T-cell (primary cell): ENCODE data around the gene CAB39. TPM values are rescaled to one million over a fixed set of nuclear protein-coding genes. Genes with fewer than 3 reads are reported as not detected.

Experiments used
- ATAC-seq, 4 experiments: fragments of 200-7000 bp in 3 of 4; fragments of 150-1000 bp in 1 of 4; cut with Tn5 transposase; replicated peaks in 1 of 4; 1 replicate in 3 of 4; 2 replicates in 1 of 4; pipeline ENCODE4 v1.10.0; 2021; ENCODE audit warnings: moderate library complexity in 3 of 4, mild to moderate bottlenecking in 2 of 4, moderate number of reproducible peaks in 1 of 4
- CTCF ChIA-PET, 2 donors: fragments of 300-600 bp; sonication (Branson Sonifier 250); formaldehyde crosslinking; loops; one replicate each; lab custom pipeline; 2022; ENCODE audit warnings: antibody characterized with exemption in 2 of 2; lab: Charles Lee
- POLR2A ChIA-PET, 2 donors: fragments of 300-600 bp; sonication (Branson Sonifier 250); formaldehyde crosslinking; loops; one replicate each; lab custom pipeline; 2022; ENCODE audit warnings: antibody characterized with exemption in 2 of 2; lab: Charles Lee
- DNase-seq, 35 experiments: peaks; one replicate each; pipeline versions ENCODE4 v3.0.0 to v3.0.0-alpha.2; 2013 to 2023
- H3K27ac ChIP-seq: one replicate; pipeline ENCODE4 v1.5.1; 2013; ENCODE audit warnings: low read length
- H3K27me3 ChIP-seq, 2 experiments: replicated peaks in 1 of 2; 1 replicate in 1 of 2; 2 replicates in 1 of 2; pipeline versions ENCODE4 v1.6.1 to v1.7.0; 2013; ENCODE audit warnings: low read length in 1 of 2, mixed read lengths in 1 of 2; ENCODE audit not compliant: control insufficient read depth in 2 of 2, insufficient read depth in 2 of 2; ENCODE audit errors: extremely low read depth in 1 of 2
- H3K36me3 ChIP-seq, 2 donors: 1 replicate in 1 of 2; 2 replicates in 1 of 2; pipeline versions ENCODE4 v1.6.1 to v1.7.0; 2013; ENCODE audit warnings: low read length in 1 of 2; ENCODE audit not compliant: control insufficient read depth in 2 of 2, insufficient read depth in 1 of 2; ENCODE audit errors: extremely low read depth in 1 of 2
- H3K4me1 ChIP-seq, 2 experiments: 1 replicate in 1 of 2; 2 replicates in 1 of 2; pipeline versions ENCODE4 v1.6.1 to v1.7.0; 2013; ENCODE audit warnings: low read length in 2 of 2, mixed read lengths in 1 of 2; ENCODE audit not compliant: insufficient read depth in 2 of 2, control insufficient read depth in 1 of 2; ENCODE audit errors: extremely low read depth in 1 of 2
- H3K4me3 ChIP-seq, 2 donors: 1 replicate in 1 of 2; 2 replicates in 1 of 2; pipeline versions ENCODE4 v1.5.1 to v1.7.0; 2013; ENCODE audit warnings: mild to moderate bottlenecking in 2 of 2, low read length in 1 of 2, moderate library complexity in 1 of 2; ENCODE audit not compliant: control insufficient read depth in 1 of 2; ENCODE audit errors: extremely low read depth in 1 of 2
- H3K9me3 ChIP-seq: 2 replicates; pipeline ENCODE4 v1.7.0; 2013
- H3K27ac Mint-ChIP-seq, 2 donors: one replicate each; pipeline ENCODE4 v1.8.0; 2020 to 2021; ENCODE audit warnings: mild to moderate bottlenecking in 2 of 2, mixed read lengths in 2 of 2
- H3K27me3 Mint-ChIP-seq, 2 donors: one replicate each; pipeline ENCODE4 v1.8.0; 2021 to 2022; ENCODE audit warnings: mixed read lengths in 2 of 2
- H3K36me3 Mint-ChIP-seq: one replicate; pipeline ENCODE4 v1.8.0; 2021; ENCODE audit warnings: mixed read lengths
- H3K4me1 Mint-ChIP-seq, 3 donors: one replicate each; pipeline ENCODE4 v1.8.0; 2020 to 2022; ENCODE audit warnings: mixed read lengths in 3 of 3, mild to moderate bottlenecking in 1 of 3
- H3K4me3 Mint-ChIP-seq, 3 donors: one replicate each; pipeline ENCODE4 v1.8.0; 2020 to 2022; ENCODE audit warnings: mild to moderate bottlenecking in 3 of 3, mixed read lengths in 3 of 3, moderate library complexity in 3 of 3
- H3K9me3 Mint-ChIP-seq, 3 donors: one replicate each; pipeline ENCODE4 v1.8.0; 2020 to 2022; ENCODE audit warnings: mixed read lengths in 3 of 3
- WGBS: methylation state at CpG from one replicate; pipeline ENCODE4 v1.1.5; 2013; ENCODE audit warnings: missing lambda C conversion rate; ENCODE audit not compliant: insufficient coverage; 5-methylcytosine and 5-hydroxymethylcytosine counted together
- total RNA-seq, 35 experiments: library from RNA in 6 of 35; stranded (reverse) in 6 of 35; fragments of 120-200 nt in 1 of 35; gene quantifications; one replicate each; pipeline versions ENCODE4 v1.2.1 to v1.2.4 and lab custom pipeline; 2013 to 2026

CAB39 gene
- total RNA-seq, 5 donors from 2014 or later (not counting 1 experiment from before 2014, with no cell fraction given) = 91.7 to 102 (median 96.7) TPM

GRCh38 chr2:230821991-230822520 is 109.4 kb downstream of the CAB39 start:
- peaks cover 6 to 8% (median 7%) of the 10 kb centered on the region in 3 donors for H3K4me1 Mint-ChIP-seq
- H3K36me3 Mint-ChIP-seq = peaks cover 19% of the 10 kb centered on the region
- H3K27me3 Mint-ChIP-seq = peaks cover 11 to 20% of the 10 kb centered on the region in 2 donors
- Histone ChIP-seq H3K36me3 (peaks cover 2 to 39% of the 10 kb centered on the region in 2 donors), H3K27ac (no peak overlapping the region), H3K4me3 (no peak overlapping the region), H3K4me1 (peaks cover 0 to 8% of the 10 kb centered on the region in 2 experiments), H3K9me3 (no peaks in the 10 kb centered on the region), H3K27me3 (peaks cover 0 to 17% of the 10 kb centered on the region in 2 experiments)
- 93% methylated on average over 3 of the region's 13 CpGs for WGBS
- H3K27ac Mint-ChIP-seq = no peak overlapping the region
- CTCF ChIA-PET = interaction anchor here in 1 of 2 donors (0.5 to 1.1 kb wide), 3 partner anchors 8 to 42 kb away, joined by 3 to 6 read pairs (median 5); no protein-coding TSS in a partner anchor
- H3K9me3 Mint-ChIP-seq = no peaks in the 10 kb centered on the region
- no peak overlapping the region for H3K4me3 Mint-ChIP-seq
- POLR2A ChIA-PET = interaction anchor here in 1 of 2 donors (0.7 kb wide), 1 partner anchor 1143 kb away, joined by 3 read pairs; no protein-coding TSS in a partner anchor
- ATAC-seq (no peak), DNase-seq (no peak)

DNA sequence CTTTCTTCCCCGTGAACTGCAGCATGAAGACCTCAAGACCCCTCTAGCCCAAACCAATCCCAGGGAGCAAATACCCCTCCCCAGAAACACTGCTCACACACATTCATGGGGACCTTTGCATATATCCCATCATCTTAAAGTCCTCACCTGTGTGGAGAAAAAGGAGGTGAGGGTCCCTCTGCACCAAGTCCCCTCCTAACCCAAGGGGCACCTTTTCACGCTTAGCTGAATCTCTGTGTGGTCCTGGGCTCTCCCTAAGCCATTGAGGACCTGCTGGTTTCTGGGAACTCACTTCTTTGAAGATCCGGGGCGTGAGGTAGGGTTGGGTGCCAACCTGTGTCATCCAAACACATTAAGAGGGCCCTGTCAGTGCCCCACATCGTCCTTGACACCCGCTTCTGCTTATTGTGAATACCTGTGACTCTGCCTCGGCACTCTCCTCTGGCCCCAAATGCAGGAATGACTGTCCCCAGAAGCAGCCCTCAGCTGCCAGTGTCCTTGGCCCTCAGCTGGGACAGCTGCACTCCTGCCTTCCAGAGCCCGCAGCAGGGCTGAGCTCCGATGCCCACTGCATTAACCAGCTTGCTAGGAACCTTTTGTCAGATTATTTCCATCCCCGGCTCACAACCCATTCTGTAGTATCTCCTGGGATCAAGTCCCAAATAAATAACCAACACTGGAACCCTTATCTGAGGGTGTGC is 110.8 kb downstream of the CAB39 start:
- H3K27ac ChIP-seq = no peak overlapping the region
- Mint-ChIP-seq H3K27ac (no peak overlapping the region), H3K36me3 (peaks cover 12% of the 10 kb centered on the region), H3K4me3 (no peak overlapping the region), H3K9me3 (no peaks in the 10 kb centered on the region), H3K27me3 (peaks cover 17 to 28% of the 10 kb centered on the region in 2 donors), H3K4me1 (peaks cover 6 to 9% (median 8%) of the 10 kb centered on the region in 3 donors)
- ChIA-PET POLR2A (no interaction called here), CTCF (interaction anchor here (0.5 to 2.2 kb wide), 9 partner anchors 9 to 308 kb away, joined by 3 to 26 read pairs (median 4); partner anchors contain the start of gene PSMD1 (in 1 of the 2))
- DNase-seq = no peak
- WGBS = 86% methylated on average over 9 of the region's 10 CpGs
- H3K27me3 ChIP-seq = peaks cover 0 to 26% of the 10 kb centered on the region in 2 experiments
- H3K4me3 ChIP-seq = no peak overlapping the region
- H3K36me3 ChIP-seq = peaks cover 2 to 25% of the 10 kb centered on the region in 2 donors
- no peak for ATAC-seq
- peaks cover 0 to 16% of the 10 kb centered on the region in 2 experiments for H3K4me1 ChIP-seq
- no peaks in the 10 kb centered on the region for H3K9me3 ChIP-seq

DNA sequence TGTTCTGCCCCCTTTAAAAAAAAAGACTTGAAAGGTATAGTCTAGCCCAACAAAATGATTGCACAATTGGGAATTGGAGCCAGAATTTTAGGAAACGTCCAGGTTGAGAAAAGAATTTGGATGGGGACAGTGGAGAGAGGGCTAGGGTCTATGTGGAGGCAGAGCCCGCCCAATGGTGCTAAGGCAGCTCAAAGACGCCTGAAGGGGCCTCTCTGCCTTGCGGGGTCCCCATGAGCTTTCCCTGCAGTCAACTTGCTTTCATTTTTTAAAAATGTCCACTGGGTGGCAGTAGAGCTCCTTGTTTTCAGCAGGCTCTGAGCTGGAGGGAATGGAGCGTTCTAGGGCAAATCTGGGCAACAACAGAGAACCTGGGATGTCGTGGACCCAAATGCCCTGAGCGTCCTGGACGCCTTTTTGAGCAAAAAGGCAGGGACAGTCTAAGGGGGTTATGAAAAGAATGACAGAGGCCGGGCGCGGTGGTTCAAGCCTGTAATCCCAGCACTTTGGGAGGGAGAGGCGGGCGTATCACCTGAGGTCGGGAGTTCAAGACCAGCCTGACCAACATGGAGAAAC is 111.8 kb downstream of the CAB39 start:
- POLR2A ChIA-PET = interaction anchor here in 1 of 2 donors (0.7 to 1.0 kb wide), 2 partner anchors 12 to 44 kb away, joined by 3 read pairs; no protein-coding TSS in a partner anchor

DNA sequence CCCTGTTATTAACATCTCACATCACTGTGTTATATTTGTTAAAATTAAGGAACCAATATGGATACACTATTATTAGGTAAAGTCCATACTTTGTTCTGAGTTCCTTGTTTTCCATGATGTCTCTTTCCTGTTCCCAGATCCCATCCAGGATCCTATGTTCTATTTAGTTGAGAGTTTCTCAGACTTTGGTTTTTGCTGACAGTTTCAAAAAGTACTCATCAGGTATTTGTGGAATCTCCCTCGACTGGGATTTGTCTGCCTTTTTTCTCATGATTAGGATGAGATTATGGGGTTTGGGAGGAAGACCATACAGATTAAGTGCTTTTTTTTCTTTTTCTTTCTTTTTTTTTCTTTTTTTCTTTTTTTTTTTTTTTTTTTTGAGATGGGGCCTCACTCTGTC is 112.7 kb downstream of the CAB39 start:
- no peak overlapping the region for H3K4me3 ChIP-seq
- H3K27me3 ChIP-seq = peaks cover 0 to 44% of the 10 kb centered on the region in 2 experiments
- no peaks in the 10 kb centered on the region for H3K9me3 Mint-ChIP-seq
- no peak overlapping the region for H3K4me3 Mint-ChIP-seq
- H3K4me1 ChIP-seq = peaks cover 0 to 21% of the 10 kb centered on the region in 2 experiments
- H3K9me3 ChIP-seq = no peaks in the 10 kb centered on the region
- CTCF ChIA-PET = interaction anchor here (0.6 to 1.3 kb wide), 3 partner anchors 158 to 633 kb away, joined by 3 to 8 read pairs (median 4); no protein-coding TSS in a partner anchor
- no peak overlapping the region for H3K27ac Mint-ChIP-seq
- POLR2A ChIA-PET = no interaction called here
- H3K36me3 ChIP-seq = peaks cover 2 to 10% of the 10 kb centered on the region in 2 donors
- no CpG with 5 or more reads among the region's 1 CpG for WGBS
- ATAC-seq (no peak), DNase-seq (no peak)
- H3K36me3 Mint-ChIP-seq = no peaks in the 10 kb centered on the region
- no peak overlapping the region for H3K27ac ChIP-seq
- peaks cover 6 to 13% (median 6%) of the 10 kb centered on the region in 3 donors for H3K4me1 Mint-ChIP-seq
- peaks cover 27 to 38% of the 10 kb centered on the region in 2 donors for H3K27me3 Mint-ChIP-seq

More for the DNA sequence above, 111.8 kb downstream of the CAB39 start:
- Mint-ChIP-seq H3K4me1 (peaks cover 6 to 13% (median 6%) of the 10 kb centered on the region in 3 donors), H3K9me3 (no peaks in the 10 kb centered on the region), H3K36me3 (peaks cover 4% of the 10 kb centered on the region), H3K4me3 (peak overlapping the region in 2 of 3 donors; percentile 16 to 25), H3K27me3 (peaks cover 24 to 34% of the 10 kb centered on the region in 2 donors), H3K27ac (peak overlapping the region in 1 of 2 donors; percentile 39)
- DNase-seq (peak in 33 of 35 experiments; percentile 3 to 90 (median 33)), ATAC-seq (peak; percentile 69 to 84 (median 74))
- H3K36me3 ChIP-seq = peaks cover 2 to 18% of the 10 kb centered on the region in 2 donors
- no peaks in the 10 kb centered on the region for H3K9me3 ChIP-seq
- 2% methylated on average over 8 of the region's 14 CpGs for WGBS
- peaks cover 0 to 21% of the 10 kb centered on the region in 2 experiments for H3K4me1 ChIP-seq
- H3K27me3 ChIP-seq = peaks cover 0 to 37% of the 10 kb centered on the region in 2 experiments
- peak overlapping the region in 1 of 2 donors; percentile 24 for H3K4me3 ChIP-seq
- CTCF ChIA-PET = interaction anchor here (0.5 to 2.2 kb wide), 36 partner anchors 8 to 1025 kb away, joined by 3 to 26 read pairs (median 4); partner anchors contain the start of gene PSMD1 (in 1 of the 2)
- H3K27ac ChIP-seq = no peak overlapping the region

DNA sequence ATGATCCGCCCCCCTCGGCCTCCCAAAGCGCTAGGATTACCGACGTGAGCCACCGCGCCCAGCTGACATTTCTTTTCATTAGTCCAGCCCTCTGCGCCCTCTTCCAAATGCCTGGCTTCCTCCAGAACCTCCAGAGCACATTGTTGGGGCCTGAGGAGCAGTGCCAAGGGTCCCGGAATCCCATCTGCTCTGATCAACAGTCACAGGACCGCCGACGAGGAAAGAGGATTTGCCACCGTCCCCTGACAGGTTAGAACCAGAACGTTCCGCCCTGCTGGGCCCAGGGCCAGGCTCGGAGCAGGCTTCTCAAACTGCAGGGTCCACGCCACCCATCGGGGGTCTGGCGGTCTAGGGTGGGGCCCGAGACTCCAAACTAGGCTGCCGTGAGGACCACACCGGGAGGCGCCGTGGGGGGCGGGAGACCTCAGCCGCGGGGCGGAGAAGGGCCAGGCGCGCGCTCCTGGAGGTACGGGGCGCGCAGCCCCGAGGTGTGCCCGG is 115.2 kb downstream of the CAB39 start:
- peak; percentile 13 to 21 (median 18) for ATAC-seq
- no peaks in the 10 kb centered on the region for H3K36me3 ChIP-seq
- CTCF ChIA-PET = interaction anchor here in 1 of 2 donors (0.5 kb wide), 1 partner anchor 99 kb away, joined by 3 read pairs; no protein-coding TSS in a partner anchor
- no peak overlapping the region for H3K27ac ChIP-seq
- H3K27me3 Mint-ChIP-seq = peaks cover 27 to 47% of the 10 kb centered on the region in 2 donors
- no peaks in the 10 kb centered on the region for H3K36me3 Mint-ChIP-seq
- no peak overlapping the region for H3K27ac Mint-ChIP-seq
- H3K4me3 Mint-ChIP-seq = peak overlapping the region in 1 of 3 donors; percentile 34
- H3K9me3 Mint-ChIP-seq = no peaks in the 10 kb centered on the region
- DNase-seq = no peak
- peak overlapping the region in 1 of 2 donors; percentile 46 for H3K4me3 ChIP-seq
- 35% methylated on average over 36 of the region's 36 CpGs for WGBS
- H3K4me1 Mint-ChIP-seq = peaks cover 6 to 13% (median 6%) of the 10 kb centered on the region in 3 donors
- peaks cover 0 to 46% of the 10 kb centered on the region in 2 experiments for H3K27me3 ChIP-seq
- H3K9me3 ChIP-seq = no peaks in the 10 kb centered on the region
- POLR2A ChIA-PET = no interaction called here
- H3K4me1 ChIP-seq = peaks cover 0 to 21% of the 10 kb centered on the region in 2 experiments
